MM.1S (cell line): ENCODE results near the gene TOM1.

Experiments used
- DNase-seq: peaks from one replicate; pipeline ENCODE4 v3.0.0-alpha.2; 2015
- H2AFZ ChIP-seq: fragments of 300-600 bp; sonication (generic); 2 replicates; pipeline ENCODE4 v1.6.0; 2016; ENCODE audit warnings: antibody characterized with exemption, low read length
- H3F3A ChIP-seq: fragments of 300-600 bp; sonication (generic); 2 replicates; pipeline ENCODE4 v1.6.1; 2016; ENCODE audit warnings: mild to moderate bottlenecking, antibody characterized with exemption, low read length, moderate library complexity, mixed read lengths; ENCODE audit not compliant: insufficient read depth
- H3K27ac ChIP-seq: fragments of 300-600 bp; sonication (generic); 2 replicates; pipeline ENCODE4 v1.5.1; 2016; ENCODE audit warnings: mild to moderate bottlenecking, low read length
- H3K27me3 ChIP-seq: fragments of 300-600 bp; sonication (generic); replicated peaks from 2 replicates; pipeline ENCODE4 v1.6.0; 2016; ENCODE audit warnings: low read length; ENCODE audit not compliant: insufficient read depth
- H3K36me3 ChIP-seq: fragments of 300-600 bp; sonication (generic); replicated peaks from 2 replicates; pipeline ENCODE4 v1.6.1; 2016; ENCODE audit warnings: mild to moderate bottlenecking, low read length, mixed read lengths; ENCODE audit not compliant: insufficient read depth
- H3K4me1 ChIP-seq: fragments of 300-600 bp; sonication (generic); 2 replicates; pipeline ENCODE4 v1.6.1; 2016; ENCODE audit warnings: low read length, mixed read lengths
- H3K4me2 ChIP-seq: fragments of 300-600 bp; sonication (generic); 2 replicates; pipeline ENCODE4 v1.6.0; 2016; ENCODE audit warnings: low read depth, low read length
- H3K4me3 ChIP-seq: fragments of 300-600 bp; sonication (generic); 2 replicates; pipeline ENCODE4 v1.5.1; 2016; ENCODE audit warnings: low read length, mixed read lengths
- H3K79me2 ChIP-seq: fragments of 300-600 bp; sonication (generic); 2 replicates; pipeline ENCODE4 v1.6.1; 2016; ENCODE audit warnings: mixed run types, low read length, mixed read lengths
- H3K9ac ChIP-seq: fragments of 300-600 bp; sonication (generic); 2 replicates; pipeline ENCODE4 v1.6.1; 2016; ENCODE audit warnings: low read length, mixed read lengths
- H3K9me2 ChIP-seq: fragments of 300-600 bp; sonication (generic); replicated peaks from 2 replicates; pipeline ENCODE4 v1.6.1; 2016; ENCODE audit warnings: mild to moderate bottlenecking, low read length, mixed read lengths; ENCODE audit not compliant: insufficient read depth
- H3K9me3 ChIP-seq: fragments of 300-600 bp; sonication (generic); replicated peaks from 2 replicates; pipeline ENCODE4 v1.6.1; 2016; ENCODE audit warnings: mild to moderate bottlenecking, low read length, mixed read lengths; ENCODE audit not compliant: insufficient read depth
- H4K20me1 ChIP-seq: fragments of 300-600 bp; sonication (generic); 2 replicates; pipeline ENCODE4 v1.6.1; 2016; ENCODE audit warnings: mild to moderate bottlenecking, low read length, moderate library complexity, mixed read lengths; ENCODE audit not compliant: insufficient read depth
- EZH2 ChIP-seq: fragments of 300-600 bp; sonication (generic); optimal IDR thresholded peaks from 2 replicates; pipeline ENCODE3; 2017; ENCODE audit warnings: low read depth, mild to moderate bottlenecking, antibody characterized with exemption, low read length, mixed read lengths
- EZH2phosphoT487 ChIP-seq: fragments of 300-600 bp; sonication (generic); IDR thresholded peaks from 2 replicates; pipeline ENCODE4 v1.6.1; 2018; ENCODE audit warnings: antibody characterized with exemption, low read length
- TF ChIP-seq, protein P1 (sequence below): fragments of 300-600 bp; sonication (generic); IDR thresholded peaks from 2 replicates; pipeline ENCODE4 v1.5.1; 2016; ENCODE audit warnings: antibody characterized with exemption, low read length, mixed read lengths

TOM1 gene

DNA sequence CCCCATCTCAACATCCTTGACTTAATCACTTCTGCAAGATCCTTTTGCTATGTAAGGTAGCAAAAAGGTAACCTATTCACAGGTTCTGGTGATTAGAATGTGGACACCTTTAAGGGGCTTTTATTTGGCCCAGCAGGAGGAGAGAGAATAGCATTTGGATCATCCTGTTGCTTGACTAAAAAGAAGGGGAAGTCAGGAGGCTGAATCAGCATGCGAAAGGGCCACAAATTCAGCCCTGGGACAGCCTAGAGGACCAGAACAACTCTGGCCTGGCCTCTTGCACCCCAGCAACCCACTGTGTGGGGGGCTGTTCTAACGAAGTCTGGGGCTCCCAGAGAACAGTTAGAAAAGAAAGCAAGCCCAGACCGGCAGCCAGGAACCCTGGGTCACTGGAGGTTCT, 78.0 kb downstream of the TOM1 start:
- TF ChIP-seq, protein P1, sequence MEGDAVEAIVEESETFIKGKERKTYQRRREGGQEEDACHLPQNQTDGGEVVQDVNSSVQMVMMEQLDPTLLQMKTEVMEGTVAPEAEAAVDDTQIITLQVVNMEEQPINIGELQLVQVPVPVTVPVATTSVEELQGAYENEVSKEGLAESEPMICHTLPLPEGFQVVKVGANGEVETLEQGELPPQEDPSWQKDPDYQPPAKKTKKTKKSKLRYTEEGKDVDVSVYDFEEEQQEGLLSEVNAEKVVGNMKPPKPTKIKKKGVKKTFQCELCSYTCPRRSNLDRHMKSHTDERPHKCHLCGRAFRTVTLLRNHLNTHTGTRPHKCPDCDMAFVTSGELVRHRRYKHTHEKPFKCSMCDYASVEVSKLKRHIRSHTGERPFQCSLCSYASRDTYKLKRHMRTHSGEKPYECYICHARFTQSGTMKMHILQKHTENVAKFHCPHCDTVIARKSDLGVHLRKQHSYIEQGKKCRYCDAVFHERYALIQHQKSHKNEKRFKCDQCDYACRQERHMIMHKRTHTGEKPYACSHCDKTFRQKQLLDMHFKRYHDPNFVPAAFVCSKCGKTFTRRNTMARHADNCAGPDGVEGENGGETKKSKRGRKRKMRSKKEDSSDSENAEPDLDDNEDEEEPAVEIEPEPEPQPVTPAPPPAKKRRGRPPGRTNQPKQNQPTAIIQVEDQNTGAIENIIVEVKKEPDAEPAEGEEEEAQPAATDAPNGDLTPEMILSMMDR, result no peak
- TF ChIP-seq EZH2, result no peak
- TF ChIP-seq EZH2phosphoT487, result no peak
- no peak for DNase-seq
- Histone ChIP-seq H3K4me1 (peaks cover 23% of the 10 kb centered on the region), H3K79me2 (no peaks in the 10 kb centered on the region), H2AFZ (no peak overlapping the region), H4K20me1 (no peaks in the 10 kb centered on the region), H3F3A (peaks cover 23% of the 10 kb centered on the region), H3K9ac (no peak overlapping the region), H3K9me2 (no peaks in the 10 kb centered on the region), H3K27me3 (no peaks in the 10 kb centered on the region), H3K36me3 (no peaks in the 10 kb centered on the region), H3K4me3 (no peak overlapping the region), H3K27ac (peak overlapping the region; percentile 38; the same call in 1 of the 2 replicates), H3K4me2 (no peak overlapping the region), H3K9me3 (no peaks in the 10 kb centered on the region)

DNA sequence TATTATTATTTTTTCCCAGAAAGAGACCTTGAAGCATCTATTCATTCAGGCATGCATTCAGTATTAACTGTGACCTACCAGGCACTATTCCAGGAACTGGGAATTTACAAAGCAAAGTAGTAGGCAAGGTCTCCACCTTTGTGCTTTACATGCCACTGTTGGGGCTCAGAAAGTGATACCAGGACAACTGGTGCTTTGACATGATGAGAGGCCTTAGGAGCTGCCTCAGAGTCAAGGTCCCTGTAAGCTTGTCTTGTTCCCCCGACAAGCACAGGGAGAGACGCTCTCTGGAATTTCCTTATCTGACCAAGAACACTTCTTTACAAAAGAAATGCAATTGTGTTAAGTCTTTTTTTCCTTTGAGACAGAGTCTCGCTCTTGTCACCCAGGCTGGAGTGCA, 78.9 kb downstream of the TOM1 start:
- H3K4me3 ChIP-seq, result no peak overlapping the region
- no peak overlapping the region for H3K4me2 ChIP-seq
- no peaks in the 10 kb centered on the region for H3K9me2 ChIP-seq
- no peaks in the 10 kb centered on the region for H3K79me2 ChIP-seq
- H2AFZ ChIP-seq, result no peak overlapping the region
- H4K20me1 ChIP-seq, result no peaks in the 10 kb centered on the region
- DNase-seq, result no peak
- no peaks in the 10 kb centered on the region for H3K9me3 ChIP-seq
- H3K4me1 ChIP-seq, result peaks cover 27% of the 10 kb centered on the region
- no peak for TF ChIP-seq EZH2
- TF ChIP-seq, protein P1, result no peak
- H3K36me3 ChIP-seq, result no peaks in the 10 kb centered on the region
- H3K27me3 ChIP-seq, result no peaks in the 10 kb centered on the region
- H3K9ac ChIP-seq, result no peak overlapping the region
- peaks cover 23% of the 10 kb centered on the region for H3F3A ChIP-seq
- H3K27ac ChIP-seq, result no peak overlapping the region

DNA sequence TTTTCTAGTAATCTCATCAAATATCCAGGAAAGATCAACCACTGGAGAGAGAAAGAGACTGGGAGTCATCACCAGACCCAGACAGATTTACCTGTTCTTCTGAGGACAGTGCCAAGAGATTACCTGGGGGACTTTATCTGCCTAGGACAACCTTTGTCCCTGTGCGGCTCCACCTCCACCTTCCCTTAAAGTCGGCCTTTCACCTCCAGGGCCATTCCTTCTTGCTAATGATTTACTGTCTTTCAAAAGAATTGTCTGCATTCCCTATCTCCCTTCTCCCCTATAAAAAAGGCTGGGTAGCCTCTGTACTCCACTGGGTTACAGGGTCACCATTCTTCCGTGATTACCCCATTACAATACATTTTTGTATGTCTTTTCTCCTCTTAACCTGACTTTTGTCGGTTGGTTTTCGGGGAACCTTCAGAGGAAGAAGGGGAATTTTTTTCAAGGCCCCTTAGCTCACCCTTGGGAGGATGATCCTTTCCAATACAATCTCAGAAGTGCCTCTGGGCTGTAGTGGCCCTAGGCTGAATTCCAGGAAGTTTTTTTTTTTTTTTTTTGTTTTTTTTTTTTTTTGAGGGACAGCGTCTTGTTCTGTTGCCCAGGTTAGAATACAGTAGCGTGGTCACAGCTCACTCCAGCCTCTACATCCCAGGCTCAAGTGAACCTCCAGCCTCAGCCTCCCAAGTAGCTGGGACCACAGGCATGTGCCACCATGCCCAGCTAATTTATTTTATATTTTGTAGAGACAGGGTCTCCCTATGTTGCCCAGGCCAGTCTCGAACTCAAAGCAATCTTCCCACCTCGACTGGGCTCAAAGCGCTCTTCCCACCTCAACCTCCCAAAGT, 79.7 kb downstream of the TOM1 start:
- no peaks in the 10 kb centered on the region for H4K20me1 ChIP-seq
- no peak overlapping the region for H3K27ac ChIP-seq
- H3K9me3 ChIP-seq, result no peaks in the 10 kb centered on the region
- no peaks in the 10 kb centered on the region for H3K79me2 ChIP-seq
- H3K4me3 ChIP-seq, result no peak overlapping the region
- H3K9me2 ChIP-seq, result no peaks in the 10 kb centered on the region
- peaks cover 23% of the 10 kb centered on the region for H3F3A ChIP-seq
- H3K9ac ChIP-seq, result no peak overlapping the region
- no peak overlapping the region for H3K4me2 ChIP-seq
- TF ChIP-seq, protein P1, result no peak
- TF ChIP-seq EZH2phosphoT487 (no peak), EZH2 (no peak)
- H3K27me3 ChIP-seq, result no peaks in the 10 kb centered on the region
- DNase-seq, result no peak
- H3K36me3 ChIP-seq, result no peaks in the 10 kb centered on the region
- H2AFZ ChIP-seq, result no peak overlapping the region
- peaks cover 27% of the 10 kb centered on the region for H3K4me1 ChIP-seq
